Epithelial cell of esophagus (primary cell): ENCODE data around the gene PPP1R7.

ENCODE experiments used
- DNase-seq: peaks from one replicate; pipeline ENCODE4 v3.0.0; 2010; ENCODE audit warnings: low read depth
- H3K4me3 ChIP-seq: 2 replicates; pipeline ENCODE4 v1.5.1; 2011; ENCODE audit warnings: mild to moderate bottlenecking, low read length, control low read depth
- CTCF ChIP-seq: IDR thresholded peaks from 2 replicates; pipeline ENCODE4 v1.5.1; 2011; ENCODE audit warnings: low read depth, mild to moderate bottlenecking, low read length, control low read depth, inconsistent platforms; ENCODE audit not compliant: insufficient read depth; ENCODE audit errors: missing control alignments

Gene PPP1R7

GRCh38 chr2:241218131-241219029 lies 68.1 kb downstream of the PPP1R7 start:
- no peak for TF ChIP-seq CTCF
- peak overlapping the region; percentile 38 for H3K4me3 ChIP-seq
- peak; percentile 30 for DNase-seq

GRCh38 chr2:241219030-241219382 lies 68.7 kb downstream of the PPP1R7 start:
- no peak for DNase-seq
- no peak overlapping the region for H3K4me3 ChIP-seq
- TF ChIP-seq CTCF = no peak

- no peak for DNase-seq
- H3K4me3 ChIP-seq = no peak overlapping the region
- no peak for TF ChIP-seq CTCF
Measured at GRCh38 chr2:241219856-241220356, 69.6 kb downstream of the PPP1R7 start.

GRCh38 chr2:241223211-241224017 lies 73.1 kb downstream of the PPP1R7 start:
- H3K4me3 ChIP-seq = no peak overlapping the region

GRCh38 chr2:241224018-241224850 lies 74.0 kb downstream of the PPP1R7 start:
- peak; percentile 32 for DNase-seq
- TF ChIP-seq CTCF = no peak
- H3K4me3 ChIP-seq = no peak overlapping the region

More at GRCh38 chr2:241223211-241224017, 73.1 kb downstream of the PPP1R7 start:
- no peak for TF ChIP-seq CTCF
- peak; percentile 41 for DNase-seq

- TF ChIP-seq CTCF = no peak
- no peak overlapping the region for H3K4me3 ChIP-seq
- DNase-seq = no peak
Measured at GRCh38 chr2:241224851-241225438, 74.7 kb downstream of the PPP1R7 start.
